OCI-LY3 (cell line): ENCODE results near the gene SHC3.

Experiments
- CTCF ChIP-seq: fragments of 200-600, 300-600 bp; sonication (generic); IDR thresholded peaks from 2 replicates; pipeline ENCODE4 v1.5.1; 2014; ENCODE audit warnings: antibody characterized with exemption, low read length, low read depth
- EZH2phosphoT487 ChIP-seq: fragments of 200-600 bp; shearing (Covaris generic); IDR thresholded peaks from 2 replicates; pipeline ENCODE4 v1.6.1; 2018; ENCODE audit warnings: antibody characterized with exemption, mixed run types, low read depth

GRCh38 chr9:89160806-89161205, 17.8 kb downstream of the SHC3 start:
- TF ChIP-seq CTCF (no peak), EZH2phosphoT487 (no peak)
